SK-N-SH (cell line): ENCODE results near the gene GPD1.

ENCODE experiments used
- FOXJ3 ChIP-seq: sonication (generic); formaldehyde crosslinking; IDR thresholded peaks from 2 replicates; pipeline ENCODE4 v1.5.1; 2020; ENCODE audit warnings: mild to moderate bottlenecking, missing genetic modification reagents
- NFIC ChIP-seq: IDR thresholded peaks from 2 replicates; pipeline ENCODE4 v1.4.0; 2012; ENCODE audit warnings: borderline replicate concordance
- TF ChIP-seq, protein P1 (sequence below): fragments of 200-600 bp; sonication (generic); IDR thresholded peaks from 2 replicates; pipeline ENCODE4 v1.6.1; 2017; ENCODE audit warnings: antibody characterized with exemption, mild to moderate bottlenecking, moderate library complexity

DNA sequence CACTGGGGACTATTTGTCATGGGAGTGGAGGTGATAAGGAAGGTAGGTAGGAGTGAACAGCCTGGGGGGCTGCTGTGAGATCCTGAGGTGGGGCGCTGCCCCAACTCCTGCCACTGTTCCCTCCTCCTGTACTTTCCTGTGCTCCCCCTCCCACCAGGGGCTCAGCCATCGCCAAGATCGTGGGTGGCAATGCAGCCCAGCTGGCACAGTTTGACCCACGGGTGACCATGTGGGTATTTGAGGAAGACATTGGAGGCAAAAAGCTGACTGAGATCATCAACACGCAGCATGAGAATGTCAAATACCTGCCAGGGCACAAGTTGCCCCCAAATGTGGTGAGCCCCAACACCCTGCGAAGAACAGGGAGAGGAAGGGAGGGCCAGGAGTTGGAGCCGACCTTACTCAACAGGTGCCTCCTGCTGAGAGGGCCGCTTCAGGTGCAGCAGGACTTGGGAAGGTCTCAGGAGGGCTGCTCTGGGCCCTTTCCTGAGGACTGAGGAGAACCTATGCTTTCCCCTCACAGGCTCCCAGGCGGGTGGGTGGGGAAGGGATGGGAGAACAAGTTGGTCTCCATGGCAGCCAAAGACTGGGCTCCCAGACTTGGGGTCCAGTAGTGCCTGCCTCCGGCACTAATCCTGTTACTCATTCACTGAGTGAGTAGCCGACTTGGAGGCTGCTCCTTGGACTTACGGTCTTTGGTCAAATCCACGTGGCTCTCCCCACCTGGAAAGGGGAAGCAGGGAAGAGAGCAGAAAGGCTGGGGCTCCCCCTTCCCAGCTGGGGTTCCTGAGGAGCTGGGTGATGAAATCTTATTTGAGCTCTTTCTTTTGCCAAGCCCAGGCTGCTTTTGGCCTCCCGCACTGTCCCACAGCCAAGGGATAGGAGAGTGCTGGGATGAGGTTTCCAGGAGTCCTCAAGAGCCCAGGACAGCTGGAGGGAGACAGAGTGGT, 884 bp downstream of the GPD1 start:
- TF ChIP-seq, protein P1, sequence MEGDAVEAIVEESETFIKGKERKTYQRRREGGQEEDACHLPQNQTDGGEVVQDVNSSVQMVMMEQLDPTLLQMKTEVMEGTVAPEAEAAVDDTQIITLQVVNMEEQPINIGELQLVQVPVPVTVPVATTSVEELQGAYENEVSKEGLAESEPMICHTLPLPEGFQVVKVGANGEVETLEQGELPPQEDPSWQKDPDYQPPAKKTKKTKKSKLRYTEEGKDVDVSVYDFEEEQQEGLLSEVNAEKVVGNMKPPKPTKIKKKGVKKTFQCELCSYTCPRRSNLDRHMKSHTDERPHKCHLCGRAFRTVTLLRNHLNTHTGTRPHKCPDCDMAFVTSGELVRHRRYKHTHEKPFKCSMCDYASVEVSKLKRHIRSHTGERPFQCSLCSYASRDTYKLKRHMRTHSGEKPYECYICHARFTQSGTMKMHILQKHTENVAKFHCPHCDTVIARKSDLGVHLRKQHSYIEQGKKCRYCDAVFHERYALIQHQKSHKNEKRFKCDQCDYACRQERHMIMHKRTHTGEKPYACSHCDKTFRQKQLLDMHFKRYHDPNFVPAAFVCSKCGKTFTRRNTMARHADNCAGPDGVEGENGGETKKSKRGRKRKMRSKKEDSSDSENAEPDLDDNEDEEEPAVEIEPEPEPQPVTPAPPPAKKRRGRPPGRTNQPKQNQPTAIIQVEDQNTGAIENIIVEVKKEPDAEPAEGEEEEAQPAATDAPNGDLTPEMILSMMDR: no peak
- TF ChIP-seq FOXJ3 (CRISPR knock-in tag): no peak
- TF ChIP-seq NFIC: no peak
